G401 (cell line): ENCODE results near the gene RBPJ. TPM values are rescaled to one million over a fixed set of nuclear protein-coding genes. Genes with fewer than 3 reads are reported as not detected.
"Not testable (repeated sequence)": the region's sequence is repeated elsewhere in the genome, so short reads cannot be mapped to it uniquely, and the experiment has no call there.

ENCODE experiments used
- DNase-seq: peaks from one replicate; pipeline ENCODE4 v3.0.0-alpha.2; 2015; ENCODE audit warnings: low spot score
- in situ Hi-C: cut with HindIII; loops from 2 replicates; pipeline ENCODE4 v1.10.0; 2016; ENCODE audit warnings: low sequenced_read_pairs, mixed read lengths
- total RNA-seq: library from RNA; depleted of rRNA; stranded (reverse); fragments of >200 nt; shearing (Covaris generic); gene quantifications from 2 replicates; pipeline ENCODE4 v1.2.3, GENCODE V29; 2014

RBPJ gene
- total RNA-seq, 1 experiment from 2014 or later: 336 TPM

GRCh38 chr4:26330946-26331345, 10.1 kb downstream of the RBPJ start:
- in situ Hi-C loops: no loop called here
- DNase-seq: no peak

DNA sequence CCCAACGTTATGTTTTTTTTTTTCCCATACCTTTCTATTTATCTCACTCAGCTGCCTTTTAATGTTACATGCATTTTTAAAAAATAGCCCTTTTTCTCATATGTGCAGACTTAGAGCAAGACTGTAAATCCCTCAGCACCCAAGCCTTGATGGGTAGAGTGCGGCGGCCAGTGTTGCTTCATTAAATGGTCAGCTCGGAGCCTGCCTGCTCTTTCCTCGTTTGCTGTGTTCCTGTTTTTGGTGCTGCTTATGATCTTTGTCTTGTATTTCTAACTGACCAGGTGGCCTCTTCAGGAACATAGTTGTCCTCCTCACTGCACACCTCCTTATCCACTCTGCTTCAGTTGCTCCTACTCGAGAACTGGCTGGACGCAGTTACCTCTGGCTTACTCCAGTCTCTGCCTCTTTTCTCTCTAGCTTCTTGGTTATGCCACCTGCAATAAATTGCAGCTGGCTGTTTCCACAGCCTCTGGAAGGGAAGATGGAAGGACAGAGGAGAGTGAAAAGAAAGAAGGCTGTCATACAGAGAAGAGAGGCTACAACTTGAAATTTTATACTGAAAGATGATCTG, 10.7 kb downstream of the RBPJ start:
- in situ Hi-C loops: no loop called here
- DNase-seq: no peak

GRCh38 chr4:26334366-26334765, 13.6 kb downstream of the RBPJ start:
- in situ Hi-C loops: no loop called here

DNA sequence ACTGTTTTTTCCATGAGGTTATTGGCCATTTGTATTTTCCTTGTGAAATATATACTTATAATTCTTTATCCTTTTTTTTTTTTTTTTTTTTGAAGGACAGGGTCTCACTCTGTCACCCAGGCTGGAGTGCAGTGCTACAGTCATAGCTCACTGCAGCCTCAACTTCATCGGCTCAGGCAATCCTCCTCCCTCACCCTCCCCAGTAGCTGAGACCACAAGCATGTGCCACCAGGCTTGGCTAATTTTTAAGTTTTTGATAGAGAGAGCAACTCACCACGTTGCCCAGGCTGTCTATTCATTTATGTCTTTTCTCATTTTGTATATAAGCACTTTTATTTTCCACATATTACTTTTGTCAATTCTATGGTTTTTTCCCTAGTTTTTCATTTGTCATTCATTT, 16.8 kb downstream of the RBPJ start:
- in situ Hi-C loops: no loop called here
- DNase-seq: no peak

More at GRCh38 chr4:26334366-26334765, 13.6 kb downstream of the RBPJ start:
- DNase-seq: no peak

DNA sequence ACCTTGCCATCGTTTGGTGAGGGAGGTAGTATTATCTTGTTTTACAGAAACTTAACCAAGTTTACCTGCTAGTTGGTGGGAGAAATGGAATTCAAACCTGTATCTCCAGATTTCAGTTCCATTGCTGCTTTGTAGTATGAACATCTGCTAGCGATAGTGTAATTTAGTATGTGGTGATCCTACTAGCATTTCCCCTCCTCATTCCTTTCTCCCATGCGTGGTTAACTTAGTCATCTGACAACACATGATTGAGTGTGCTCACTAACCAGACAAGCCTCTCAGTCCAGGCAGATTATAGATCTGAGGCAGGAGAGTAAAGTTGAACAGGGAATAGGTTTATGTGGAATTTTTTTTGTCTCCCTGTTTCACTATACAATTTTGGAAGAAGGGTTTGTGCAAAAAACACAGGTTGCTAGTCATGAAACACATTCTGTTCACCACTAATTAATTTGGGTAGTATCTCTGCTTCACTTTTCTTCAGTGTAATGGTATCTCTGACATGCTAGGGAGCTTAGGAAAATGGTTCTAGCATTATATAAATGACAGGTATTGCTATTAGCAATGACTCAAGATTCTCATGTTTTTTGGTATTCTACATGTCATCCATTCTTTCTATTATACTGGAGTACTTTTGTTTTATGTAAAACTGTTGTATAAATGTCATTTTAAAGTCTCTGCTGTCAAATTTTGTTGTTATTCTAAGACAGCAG, 21.7 kb downstream of the RBPJ start:
- no peak for DNase-seq
- in situ Hi-C loops: no loop called here

DNA sequence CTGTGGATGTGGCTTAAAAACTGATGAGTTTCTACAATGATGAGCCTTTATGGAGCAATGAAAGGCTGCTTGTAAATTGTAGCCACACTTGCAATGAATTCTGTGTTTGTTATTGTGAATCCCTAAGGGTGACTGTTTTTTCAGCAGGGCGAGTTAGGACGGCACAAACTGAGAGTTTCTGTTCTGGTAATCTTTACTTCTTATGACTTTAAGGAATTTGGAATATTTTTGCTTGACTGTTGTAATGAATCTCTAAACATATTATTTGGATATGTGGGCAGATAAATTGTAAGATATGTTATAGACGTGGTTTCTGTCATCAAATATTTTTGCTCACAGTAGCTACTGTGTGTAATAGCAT, 22.2 kb downstream of the RBPJ start:
- DNase-seq: no peak
- in situ Hi-C loops: no loop called here

DNA sequence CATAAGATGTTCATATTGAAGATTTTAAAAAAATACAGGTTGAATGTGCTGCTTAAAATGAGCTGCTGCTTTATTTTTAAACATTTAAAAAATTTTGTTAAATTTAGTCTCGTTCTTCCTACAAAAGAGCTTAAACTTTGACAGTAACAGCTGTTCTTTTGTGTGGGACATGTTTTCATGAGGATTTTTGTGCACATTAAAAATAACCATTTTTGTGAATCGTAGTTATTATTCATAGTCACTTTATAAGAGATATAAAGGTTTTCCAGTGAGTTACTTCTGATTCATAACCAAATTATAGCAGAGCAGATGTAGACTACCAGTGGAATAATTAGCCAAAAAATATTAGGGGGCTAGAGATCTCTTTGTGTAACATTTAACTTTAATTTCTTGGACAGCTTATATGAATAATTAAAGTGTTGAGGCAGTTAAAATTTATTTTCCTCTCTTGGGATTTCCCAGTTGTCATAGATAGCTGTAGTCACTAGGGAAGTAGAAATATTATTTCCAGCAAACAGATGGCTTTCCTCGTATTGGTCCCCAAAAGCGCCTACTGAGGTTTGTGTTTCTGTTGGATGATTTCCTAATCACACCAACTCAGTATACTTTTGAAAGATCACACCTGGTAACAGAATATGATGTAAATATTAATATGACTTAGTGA, 24.2 kb downstream of the RBPJ start:
- no peak for DNase-seq
- in situ Hi-C loops: no loop called here

DNA sequence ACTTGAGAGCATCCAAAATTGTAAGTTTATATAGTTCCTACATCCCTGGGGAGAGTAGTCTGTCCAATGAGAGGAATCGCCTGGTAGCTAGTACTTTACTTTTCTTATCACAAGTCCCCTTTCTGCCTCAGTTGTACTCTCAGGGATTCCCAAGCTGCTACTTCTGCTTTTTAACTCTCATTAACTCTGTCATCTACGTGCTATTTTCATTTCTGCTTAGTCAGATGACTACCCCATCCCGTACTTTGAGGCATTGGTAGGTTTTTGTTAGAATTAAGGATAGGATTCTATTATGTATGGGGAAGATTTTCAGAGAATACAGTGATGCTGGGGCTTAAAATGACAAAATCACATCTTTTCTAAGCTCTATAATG, 24.7 kb downstream of the RBPJ start:
- in situ Hi-C loops: no loop called here
- no peak for DNase-seq

- in situ Hi-C loops: no loop called here
- DNase-seq: no peak
These were observed 25.4 kb downstream of the RBPJ start for GRCh38 chr4:26346203-26346620.

DNA sequence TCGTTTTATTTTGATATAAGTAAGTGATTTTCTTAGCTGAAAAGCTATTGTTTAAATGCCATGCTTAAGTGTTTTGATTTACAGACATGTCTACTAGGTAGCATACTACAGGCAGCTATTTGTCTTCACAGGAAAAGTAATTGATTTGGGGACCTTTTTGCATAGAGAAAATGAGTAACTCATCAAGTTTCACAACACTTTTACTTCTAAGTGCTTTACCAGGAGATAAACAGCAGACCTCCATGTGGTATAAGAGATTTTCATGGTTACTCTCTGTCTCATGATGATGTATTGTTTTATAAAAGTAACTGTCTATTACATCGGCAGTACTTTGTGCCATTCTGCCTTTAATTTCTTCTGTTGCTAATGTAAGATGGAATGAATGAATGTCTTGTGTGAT, 28.7 kb downstream of the RBPJ start:
- no peak for DNase-seq
- in situ Hi-C loops: no loop called here

DNA sequence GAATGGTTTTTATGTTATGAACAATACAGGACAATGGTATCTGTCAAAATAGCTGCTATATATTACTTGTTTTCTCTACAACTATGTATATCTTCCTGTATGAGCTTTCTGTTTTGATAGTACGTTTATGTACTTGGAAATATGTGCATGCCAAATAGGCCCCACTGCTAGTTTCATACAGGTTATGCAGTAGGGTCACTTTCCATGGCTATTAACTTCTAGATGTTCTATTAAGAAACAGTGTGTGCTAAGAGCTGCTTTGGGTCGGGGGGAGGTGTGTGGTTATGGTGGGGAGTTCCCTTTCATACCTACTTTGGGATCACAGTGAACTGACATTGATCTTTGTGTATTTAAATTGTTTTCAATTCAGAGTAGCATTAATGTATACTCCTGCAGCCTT, 30.9 kb downstream of the RBPJ start:
- in situ Hi-C loops: no loop called here
- DNase-seq: no peak

DNA sequence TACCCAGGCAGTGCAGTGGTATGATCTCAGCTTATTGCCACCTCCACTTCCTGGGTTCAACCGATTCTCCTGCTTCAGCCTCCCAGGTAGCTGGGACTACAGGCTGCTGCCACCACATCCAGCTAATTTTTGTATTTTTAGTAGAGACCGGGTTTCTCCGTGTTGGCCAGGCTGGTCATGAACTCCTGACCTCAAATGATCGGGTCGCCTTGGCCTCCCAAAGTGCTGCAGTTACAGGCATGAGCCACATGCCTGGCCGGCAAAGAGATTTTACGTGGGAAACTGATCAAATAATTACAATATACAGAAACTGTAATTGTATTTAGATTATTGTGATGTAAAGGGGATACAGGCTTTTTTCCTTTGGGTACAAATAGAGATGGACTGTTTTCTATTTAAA, 33.7 kb downstream of the RBPJ start:
- in situ Hi-C loops: no loop called here
- no peak for DNase-seq

- DNase-seq: no peak
- in situ Hi-C loops: no loop called here
These were observed 34.7 kb downstream of the RBPJ start for GRCh38 chr4:26355392-26356052.

GRCh38 chr4:26356081-26356501, 35.3 kb downstream of the RBPJ start:
- in situ Hi-C loops: no loop called here
- DNase-seq: no peak

GRCh38 chr4:26359521-26359920, 38.7 kb downstream of the RBPJ start:
- in situ Hi-C loops, DNase-seq: not testable (repeated sequence)

DNA sequence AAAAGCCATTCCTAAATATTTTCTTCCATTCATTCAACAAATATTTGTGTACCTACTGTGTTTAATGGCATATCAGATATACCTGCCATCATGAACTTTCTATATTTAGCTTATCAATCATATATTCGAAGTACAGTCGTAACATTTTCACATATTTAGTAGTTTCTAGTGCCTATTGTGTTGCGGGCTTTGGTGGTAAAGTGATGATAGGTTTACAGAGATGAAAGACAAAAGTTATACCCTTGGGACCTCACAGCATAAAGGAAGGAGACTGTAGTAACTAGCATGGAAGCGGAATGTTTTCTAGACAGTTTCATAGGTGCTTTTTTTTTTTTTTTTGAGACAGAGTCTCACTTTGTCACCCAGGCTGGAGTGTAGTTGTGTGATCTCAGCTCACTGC, 39.5 kb downstream of the RBPJ start:
- no peak for DNase-seq
- in situ Hi-C loops: no loop called here

DNA sequence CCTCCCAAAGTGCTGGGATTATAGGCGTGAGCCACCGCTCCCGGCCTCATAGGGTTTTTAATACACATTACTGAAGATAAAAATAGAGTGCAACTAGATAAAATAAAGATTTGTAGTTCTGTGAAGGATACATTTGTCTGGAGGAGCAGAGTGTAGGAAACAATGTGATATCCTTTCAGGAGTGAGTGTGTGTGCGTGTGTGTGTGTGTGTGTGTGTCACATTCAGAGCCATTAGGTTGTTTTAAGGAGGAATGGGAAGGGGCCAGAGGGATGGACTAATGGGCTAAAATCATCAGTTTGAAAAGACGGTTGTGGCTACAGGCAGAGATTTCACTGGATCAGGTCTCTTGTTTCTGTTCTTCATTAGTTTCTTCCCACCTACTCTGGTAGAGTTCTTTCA, 40.0 kb downstream of the RBPJ start:
- in situ Hi-C loops: no loop called here
- DNase-seq: no peak

GRCh38 chr4:26361297-26361696, 40.5 kb downstream of the RBPJ start:
- in situ Hi-C loops: no loop called here
- DNase-seq: no peak

DNA sequence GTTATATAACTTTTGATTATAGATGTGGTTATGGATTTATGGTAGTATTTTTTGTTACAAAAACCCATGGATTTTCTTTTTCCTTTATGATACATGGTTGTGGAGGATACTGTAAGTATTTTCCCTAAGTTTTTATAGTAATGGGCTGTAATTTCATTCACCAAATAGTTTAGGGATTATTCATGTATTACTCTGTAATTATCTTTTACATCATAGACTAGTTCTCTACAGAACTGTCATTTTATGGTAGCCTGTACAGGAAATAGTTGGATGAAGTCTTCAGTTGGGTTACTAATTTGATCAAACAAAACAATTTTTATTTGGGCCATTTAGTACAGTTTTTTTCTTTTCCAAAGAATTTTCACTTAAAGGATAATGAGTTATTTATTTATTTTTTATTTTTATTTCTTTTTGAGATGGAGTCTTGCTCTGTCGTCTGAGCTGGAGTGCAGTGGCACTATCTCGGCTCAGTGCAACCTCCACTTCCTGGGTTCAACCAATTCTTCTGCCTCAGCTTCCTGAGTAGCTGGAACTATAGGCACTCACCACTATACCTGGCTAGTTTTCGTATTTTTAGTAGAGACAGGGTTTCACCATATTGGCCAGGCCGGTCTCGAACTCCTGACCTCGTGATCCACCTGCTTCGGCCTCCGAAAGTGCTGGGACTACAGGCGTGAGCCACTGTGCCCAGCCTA, 42.1 kb downstream of the RBPJ start:
- DNase-seq: no peak
- in situ Hi-C loops: no loop called here
